NCI-H69 (cell line): Measurements from ENCODE around the gene TMEM238.

Source experiments
- DNase-seq: peaks from one replicate; lab custom pipeline; 2025; lab: John Stamatoyannopoulos, UW

The TMEM238 gene

DNA sequence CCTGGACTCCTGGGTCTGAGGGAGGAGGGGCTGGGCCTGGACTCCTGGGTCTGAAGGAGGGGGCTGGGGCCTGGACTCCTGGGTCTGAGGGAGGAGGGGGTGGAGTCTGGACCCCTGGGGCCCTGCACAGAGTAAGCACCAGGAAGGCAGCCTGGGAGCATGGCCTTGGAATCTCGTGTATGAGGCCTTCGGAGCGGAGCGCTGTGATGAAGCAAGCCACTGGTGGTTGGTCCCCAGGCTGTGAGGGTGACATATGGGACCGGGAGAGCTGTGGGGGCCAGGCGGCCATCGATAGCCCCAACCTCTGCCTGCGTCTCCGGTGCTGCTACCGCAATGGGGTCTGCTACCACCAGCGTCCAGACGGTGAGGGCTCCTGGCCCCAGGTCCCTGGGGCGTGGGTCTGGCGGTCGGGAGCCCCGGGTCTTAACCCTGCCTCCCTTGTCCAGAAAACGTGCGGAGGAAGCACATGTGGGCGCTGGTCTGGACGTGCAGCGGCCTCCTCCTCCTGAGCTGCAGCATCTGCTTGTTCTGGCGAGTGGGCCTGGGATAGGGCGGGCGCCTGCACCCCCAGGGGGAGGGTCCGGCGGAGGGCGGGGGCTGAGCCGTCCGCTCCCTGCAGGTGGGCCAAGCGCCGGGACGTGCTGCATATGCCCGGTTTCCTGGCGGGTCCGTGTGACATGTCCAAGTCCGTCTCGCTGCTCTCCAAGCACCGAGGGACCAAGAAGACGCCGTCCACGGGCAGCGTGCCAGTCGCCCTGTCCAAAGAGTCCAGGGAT, 6.5 kb downstream of the TMEM238 start:
- peak; percentile 69 for DNase-seq

DNA sequence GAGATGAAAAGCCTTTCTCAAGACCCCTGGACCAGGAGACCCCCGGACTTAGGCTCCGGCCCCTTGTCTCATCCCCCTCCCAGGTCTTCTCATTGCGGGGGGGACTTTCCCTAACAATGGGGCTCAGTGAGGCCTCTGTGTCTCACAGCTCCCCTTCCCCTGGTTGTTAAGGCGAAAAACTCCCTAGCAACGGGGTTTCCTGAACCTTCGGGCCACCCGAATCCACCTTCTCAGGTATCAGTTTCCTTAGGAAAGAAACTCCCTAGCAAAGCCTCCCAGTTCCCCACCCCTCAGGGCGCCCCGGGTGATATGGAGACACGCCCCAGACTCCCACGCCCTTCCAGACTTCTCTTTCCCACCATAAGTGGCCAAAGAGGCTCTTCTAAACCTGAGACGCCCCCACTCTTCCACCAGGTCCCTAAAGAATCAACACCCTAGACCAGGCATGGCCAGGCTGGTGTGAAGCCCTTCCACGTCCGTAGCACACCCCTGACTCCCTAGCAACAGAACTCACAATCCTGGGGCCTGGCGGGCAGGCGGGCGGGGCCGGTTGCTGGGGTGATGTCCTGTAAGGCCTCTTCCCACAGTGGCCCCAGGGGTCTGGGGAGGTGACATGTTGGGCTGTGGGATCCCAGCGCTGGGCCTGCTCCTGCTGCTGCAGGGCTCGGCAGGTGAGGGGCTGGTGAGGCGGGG, 7.7 kb downstream of the TMEM238 start, which contains the start of gene TMEM190:
Gene TMEM190, plus strand, starts transcription at position 586 of the 693 bp plus-strand sequence. Its CDS starts 28 bp downstream, at position 614.
- DNase-seq = peak; percentile 66

GRCh38 chr19:55373993-55374757, 9.9 kb downstream of the TMEM238 start:
- DNase-seq = peak; percentile 37

DNA sequence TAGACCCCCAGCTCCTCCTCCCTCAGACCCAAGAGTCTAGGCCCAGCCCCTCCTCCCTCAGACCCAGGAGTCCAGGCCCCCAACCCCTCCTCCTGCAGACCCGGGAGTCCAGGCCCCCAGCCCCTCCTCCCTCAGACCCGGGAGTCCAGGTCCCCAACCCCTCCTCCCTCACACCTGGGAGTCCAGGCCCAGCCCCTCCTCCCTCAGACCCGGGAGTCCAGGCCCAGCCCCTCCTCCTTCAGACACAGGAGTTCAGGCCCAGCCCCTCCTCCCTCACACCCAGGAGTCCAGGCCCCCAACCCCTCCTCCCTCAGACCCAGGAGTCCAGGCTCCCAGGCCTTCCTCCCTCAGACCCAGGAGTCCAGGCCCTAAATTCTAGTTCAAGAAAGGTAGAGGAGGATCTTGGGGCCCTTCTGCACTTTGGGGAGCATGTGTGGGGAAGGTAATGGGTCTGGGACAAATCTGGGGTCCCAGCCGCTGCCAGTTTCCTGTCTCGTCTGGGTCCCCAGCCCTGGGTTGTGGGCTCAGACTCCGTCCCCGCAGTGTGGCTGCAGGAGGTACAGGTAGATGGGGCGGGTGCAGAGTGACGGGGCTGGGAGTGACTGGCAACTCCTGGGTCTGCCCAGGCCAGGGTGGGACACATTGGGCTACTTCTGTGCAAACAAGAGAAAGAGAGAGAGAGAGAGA, 10.6 kb downstream of the TMEM238 start:
- no peak for DNase-seq

DNA sequence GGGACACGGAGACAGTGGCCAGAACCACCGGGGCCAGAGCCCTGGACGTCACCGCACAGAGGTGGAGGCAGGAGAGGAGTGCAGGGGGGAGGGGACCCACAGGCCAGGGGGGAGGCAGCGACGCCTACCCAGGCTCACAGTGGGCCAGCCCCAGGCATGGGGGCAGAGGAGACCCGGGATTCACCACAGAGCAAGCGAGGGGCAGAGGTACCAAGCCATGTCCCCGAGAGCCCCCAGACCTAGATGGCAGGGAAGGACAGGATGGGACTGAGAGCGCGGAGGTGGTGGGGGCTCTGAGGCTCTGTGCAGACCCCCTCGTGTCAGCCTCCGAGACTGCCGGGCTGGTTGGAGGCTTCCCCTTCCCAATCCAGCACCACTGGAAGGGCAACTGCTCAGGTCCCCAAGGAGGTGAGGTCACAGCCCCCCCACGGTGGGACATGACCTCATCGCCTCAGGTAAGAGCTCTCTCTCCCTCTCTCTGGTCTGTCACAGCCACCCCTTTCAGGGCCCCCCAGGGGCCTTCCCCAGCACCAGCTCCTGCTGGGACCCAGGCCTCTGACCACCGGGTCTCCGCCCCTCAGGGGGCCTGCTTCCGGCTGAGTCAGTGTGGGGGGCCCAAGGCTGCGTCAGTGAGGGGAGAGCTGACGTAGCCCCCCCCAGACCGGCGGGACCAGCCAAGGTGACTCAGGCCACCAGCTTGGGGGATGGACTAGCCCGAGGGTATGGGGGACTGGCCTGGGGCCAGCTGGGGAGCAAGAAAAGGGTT, 11.6 kb downstream of the TMEM238 start:
- DNase-seq = no peak

GRCh38 chr19:55370305-55370988, 13.6 kb downstream of the TMEM238 start, which contains the start of gene IL11:
Gene IL11, minus strand, starts transcription at chr19:55370463. Its CDS starts 153 bp downstream, at chr19:55370310.
- no peak for DNase-seq

DNA sequence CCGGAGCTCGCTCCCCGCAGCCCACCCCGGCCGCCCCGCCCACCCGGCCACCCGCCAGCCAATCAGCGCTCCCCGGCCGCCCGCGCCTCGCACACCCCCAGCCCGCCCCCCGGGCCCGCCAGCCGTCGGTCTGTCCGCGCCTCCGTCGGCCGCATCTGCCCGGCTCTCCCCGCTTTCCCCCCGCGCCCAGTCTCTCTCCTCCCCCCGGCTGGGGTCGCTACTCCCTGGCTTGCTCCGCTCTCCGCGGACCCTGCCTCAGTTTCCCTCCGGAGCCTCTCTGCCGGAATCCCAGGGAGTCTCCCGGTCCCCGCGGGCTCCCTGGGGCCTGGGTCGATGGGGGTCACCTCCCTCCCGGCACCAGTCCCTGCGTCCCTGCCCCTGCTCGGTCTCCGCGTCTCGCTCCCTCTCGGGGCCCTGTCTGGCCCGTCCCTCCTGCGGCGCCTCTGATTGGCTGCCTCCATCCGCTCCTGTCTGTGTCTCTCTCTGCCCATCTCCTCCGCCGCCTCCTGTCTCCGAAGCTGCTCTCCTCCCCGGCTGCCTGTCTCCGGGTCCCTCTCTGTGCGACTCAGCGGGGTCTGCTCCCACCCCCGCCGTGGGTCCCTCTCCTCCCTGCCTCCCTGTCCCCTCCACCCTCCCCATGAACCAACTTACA, 14.3 kb downstream of the TMEM238 start:
- DNase-seq = peak; percentile 81

DNA sequence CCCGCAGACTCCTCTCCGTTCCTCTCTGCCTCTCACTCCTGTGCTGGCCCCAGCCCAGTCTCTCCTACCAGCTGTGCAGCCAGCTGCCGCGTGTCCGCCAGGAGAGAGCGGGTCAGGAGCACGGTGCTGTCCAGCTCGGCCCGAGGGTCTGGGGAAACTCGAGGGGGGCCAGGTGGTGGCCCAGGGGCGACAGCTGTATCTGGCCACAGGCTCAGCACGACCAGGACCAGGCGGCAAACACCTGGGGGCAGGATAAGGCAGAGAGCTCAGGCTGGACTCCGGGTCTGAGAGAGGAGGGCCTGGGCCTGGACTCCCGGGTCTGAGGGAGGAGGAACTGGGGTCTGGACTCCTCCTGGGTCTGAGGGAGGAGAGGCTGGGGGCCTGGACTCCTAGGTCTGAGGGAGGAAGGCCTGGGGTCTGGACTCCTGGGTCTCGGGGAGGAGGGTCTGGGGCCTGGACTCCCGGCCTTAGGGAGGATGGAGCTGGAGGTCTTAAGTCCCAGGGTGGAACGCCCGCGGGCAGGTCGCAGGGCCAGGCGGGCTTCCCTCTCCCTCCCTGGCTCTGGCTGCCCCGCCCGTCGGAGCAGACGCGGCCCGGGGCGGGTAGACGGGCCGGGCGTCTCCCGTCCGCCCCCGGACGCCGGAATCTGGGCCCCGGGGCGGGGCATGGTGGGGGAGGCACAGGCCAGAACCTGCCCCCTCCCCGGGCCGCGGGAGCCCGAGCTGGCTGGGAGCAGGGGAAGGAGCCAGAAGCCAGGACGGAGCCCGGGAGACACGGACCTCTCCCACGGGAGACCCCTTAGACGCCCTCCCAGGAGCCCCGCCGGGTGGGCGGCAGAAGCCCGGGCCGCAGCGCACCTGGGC, 15.2 kb downstream of the TMEM238 start:
- DNase-seq = peak; percentile 50

DNA sequence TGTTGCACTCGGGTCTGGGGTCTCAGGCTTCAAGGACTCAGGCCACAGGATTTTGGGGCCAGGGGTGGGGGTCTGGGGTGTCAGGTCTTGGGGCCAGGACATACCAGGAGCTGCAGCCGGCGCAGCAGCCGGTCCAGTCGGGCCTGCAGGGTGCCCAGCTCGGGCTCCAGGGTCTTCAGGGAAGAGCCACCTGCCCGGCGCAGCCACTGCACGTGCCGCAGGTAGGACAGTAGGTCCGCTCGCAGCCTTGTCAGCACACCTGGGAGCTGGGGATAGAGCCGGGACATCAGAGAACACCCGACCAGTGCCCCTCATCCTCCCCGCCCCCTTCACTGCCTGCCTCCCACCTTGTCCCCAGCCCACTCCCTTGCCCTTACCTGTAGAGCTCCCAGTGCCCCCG, 16.0 kb downstream of the TMEM238 start:
- DNase-seq = no peak

DNA sequence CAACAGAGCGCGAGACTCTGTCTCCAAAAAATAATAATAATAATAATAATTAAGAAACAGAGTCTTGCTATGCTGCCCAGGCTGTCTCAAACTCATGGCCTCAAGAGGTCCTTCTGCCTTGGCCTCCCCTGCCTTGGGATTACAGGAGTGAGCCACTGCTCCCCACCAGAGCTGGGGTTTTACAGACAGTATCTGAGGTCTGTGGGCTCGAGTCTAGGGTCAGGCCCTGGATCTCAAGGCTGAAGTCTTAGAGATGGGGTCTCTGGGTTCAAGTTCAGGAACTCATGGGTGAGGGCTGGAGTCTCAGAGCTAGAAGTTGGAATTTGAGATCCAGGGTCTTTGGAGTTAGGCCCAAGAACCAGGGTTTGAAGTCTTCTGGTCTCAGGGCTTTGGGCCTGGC, 17.3 kb downstream of the TMEM238 start:
- no peak for DNase-seq

GRCh38 chr19:55365964-55366363, 18.1 kb downstream of the TMEM238 start:
- DNase-seq = no peak

DNA sequence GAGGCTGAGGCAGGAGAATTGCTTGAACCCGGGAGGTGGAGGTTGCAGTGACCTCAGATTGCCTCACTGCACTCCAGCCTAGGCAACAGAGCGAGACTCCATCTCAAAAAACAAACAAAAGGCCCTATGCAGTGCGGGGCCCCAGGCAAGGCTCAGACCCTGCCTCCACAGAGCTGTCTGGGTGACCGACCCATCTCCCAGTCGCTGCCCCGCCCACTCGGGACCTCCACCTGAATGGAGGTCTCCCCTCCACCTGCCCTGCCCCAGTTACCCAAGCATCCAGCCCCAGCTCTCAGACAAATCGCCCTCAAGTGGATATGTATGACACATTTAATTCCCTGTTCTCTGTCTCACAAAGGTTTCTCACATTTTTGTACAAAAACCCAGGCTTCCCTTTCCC, 18.8 kb downstream of the TMEM238 start:
- no peak for DNase-seq

DNA sequence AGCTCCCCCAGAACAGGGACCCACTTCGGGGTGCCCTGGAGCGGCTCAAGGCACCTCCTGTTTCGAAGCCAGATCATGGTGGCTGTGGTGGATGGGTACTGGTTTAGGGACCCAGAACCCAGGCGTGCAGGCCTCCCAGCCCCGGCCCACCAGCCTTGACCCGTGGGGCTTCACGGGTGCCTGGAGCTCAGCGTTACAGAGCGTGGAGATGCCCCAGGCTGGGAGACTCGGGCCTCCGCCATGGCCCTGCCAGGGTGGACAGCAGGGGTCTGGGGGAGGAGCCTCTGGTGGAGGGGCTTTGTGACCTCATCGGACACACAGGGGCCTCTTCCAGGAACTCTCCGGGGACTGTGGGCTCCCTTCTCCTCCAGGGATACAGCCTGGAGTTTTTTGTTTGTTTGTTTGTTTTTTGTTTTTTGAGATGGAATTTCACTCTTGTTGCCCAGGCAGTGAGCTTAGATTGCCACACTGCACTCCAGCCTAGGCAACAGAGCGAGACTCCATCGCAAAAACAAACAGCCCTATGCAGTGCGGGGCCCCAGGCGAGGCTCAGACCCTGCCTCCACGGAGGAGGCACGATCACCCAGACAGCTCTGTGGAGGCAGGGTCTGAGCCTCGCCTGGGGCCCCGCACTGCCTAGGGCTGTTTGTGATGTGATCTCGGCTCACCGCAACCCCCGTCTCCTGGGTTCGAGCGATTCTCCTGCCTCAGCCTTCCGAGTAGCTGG, 20.9 kb downstream of the TMEM238 start, which contains the start of gene GARIN5B:
Gene GARIN5B, minus strand, starts transcription at position 271 of the 727 bp plus-strand sequence. Its CDS starts 194 bp downstream, at position 77.
- DNase-seq = no peak

- no peak for DNase-seq
These were observed 21.7 kb downstream of the TMEM238 start for GRCh38 chr19:55362174-55362989.

GRCh38 chr19:55360902-55361301, 23.2 kb downstream of the TMEM238 start:
- no peak for DNase-seq

DNA sequence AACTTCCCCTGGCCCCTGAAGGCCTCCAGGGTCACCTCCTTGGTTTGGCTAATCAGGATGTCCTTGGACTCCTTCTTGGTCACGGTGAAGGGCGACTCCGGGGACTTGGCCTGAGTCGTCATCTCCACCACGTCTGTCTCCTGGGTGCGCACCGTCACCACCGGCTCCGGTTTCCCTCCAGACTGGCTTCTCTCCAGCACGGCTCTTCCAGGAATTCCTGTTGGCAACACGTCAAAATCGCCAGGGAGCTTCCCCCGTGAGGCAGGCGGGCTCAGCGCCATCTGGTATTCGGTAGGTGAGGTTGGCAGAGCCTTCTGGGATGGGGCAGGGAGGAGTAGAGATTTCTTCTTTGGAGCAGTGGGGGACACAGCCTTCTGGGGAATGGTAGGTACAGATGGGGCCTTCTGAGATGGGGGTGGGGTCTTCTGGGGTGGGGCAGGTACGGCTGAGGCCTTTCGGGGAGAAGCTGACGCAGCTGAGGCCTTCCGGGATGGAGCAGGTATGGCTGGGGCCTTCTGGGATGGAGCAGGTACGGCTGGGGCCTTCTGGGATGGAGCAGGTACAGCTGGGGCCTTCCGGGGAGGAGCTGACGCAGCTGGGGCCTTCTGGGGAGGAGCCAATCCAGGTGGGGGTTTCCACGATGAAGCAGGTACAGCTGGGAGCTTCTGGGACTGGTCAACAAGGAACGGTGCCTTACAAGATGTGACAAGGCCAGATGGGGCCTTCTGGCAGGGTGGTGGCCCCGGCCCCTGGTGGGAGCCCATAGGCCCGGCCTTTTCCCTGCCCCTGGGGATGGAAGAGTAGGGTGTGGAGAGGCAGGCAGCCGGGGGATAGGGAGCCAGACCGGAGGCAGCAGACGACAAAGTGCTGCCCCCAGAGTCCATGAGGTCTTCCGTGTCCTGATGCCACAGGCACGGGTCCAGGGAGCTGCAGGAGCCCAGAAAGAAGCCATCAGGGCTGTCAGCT, 24.9 kb downstream of the TMEM238 start:
- DNase-seq = peak; percentile 93
